ENCODE results near the gene FBXO8. TPM values are rescaled to one million over a fixed set of nuclear protein-coding genes. Genes with fewer than 3 reads are reported as not detected.

Gene FBXO8
- total RNA-seq, 4 donors from 2014 or later = 38.4 to 47.0 (median 42.5) TPM

- no peak for DNase-seq
- WGBS, 2 donors = 11 to 20% methylated on average over 19 to 23 of the region's 23 CpGs
- no peak overlapping the region for H3K4me3 ChIP-seq (replicated peaks in 1 of 3)
- no peaks in the 10 kb centered on the region for H3K36me3 ChIP-seq
- H3K27ac ChIP-seq = peak overlapping the region in 1 of 3 donors; percentile 7
- H3K27me3 ChIP-seq = peaks cover 26% of the 10 kb centered on the region
- TF ChIP-seq, protein P1, sequence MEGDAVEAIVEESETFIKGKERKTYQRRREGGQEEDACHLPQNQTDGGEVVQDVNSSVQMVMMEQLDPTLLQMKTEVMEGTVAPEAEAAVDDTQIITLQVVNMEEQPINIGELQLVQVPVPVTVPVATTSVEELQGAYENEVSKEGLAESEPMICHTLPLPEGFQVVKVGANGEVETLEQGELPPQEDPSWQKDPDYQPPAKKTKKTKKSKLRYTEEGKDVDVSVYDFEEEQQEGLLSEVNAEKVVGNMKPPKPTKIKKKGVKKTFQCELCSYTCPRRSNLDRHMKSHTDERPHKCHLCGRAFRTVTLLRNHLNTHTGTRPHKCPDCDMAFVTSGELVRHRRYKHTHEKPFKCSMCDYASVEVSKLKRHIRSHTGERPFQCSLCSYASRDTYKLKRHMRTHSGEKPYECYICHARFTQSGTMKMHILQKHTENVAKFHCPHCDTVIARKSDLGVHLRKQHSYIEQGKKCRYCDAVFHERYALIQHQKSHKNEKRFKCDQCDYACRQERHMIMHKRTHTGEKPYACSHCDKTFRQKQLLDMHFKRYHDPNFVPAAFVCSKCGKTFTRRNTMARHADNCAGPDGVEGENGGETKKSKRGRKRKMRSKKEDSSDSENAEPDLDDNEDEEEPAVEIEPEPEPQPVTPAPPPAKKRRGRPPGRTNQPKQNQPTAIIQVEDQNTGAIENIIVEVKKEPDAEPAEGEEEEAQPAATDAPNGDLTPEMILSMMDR (IDR thresholded peaks at IDR 0.05) = no peak
- TF ChIP-seq POLR2A (IDR thresholded peaks at IDR 0.05) = no peak
- H3K9me3 ChIP-seq = no peaks in the 10 kb centered on the region
- H3K4me1 ChIP-seq = peaks cover 0 to 15% of the 10 kb centered on the region in 2 donors
- intact Hi-C loops (cut with DNase I) = no loop called here
Observed at GRCh38 chr4:174211622-174212044, 71.8 kb downstream of the FBXO8 start.

DNA sequence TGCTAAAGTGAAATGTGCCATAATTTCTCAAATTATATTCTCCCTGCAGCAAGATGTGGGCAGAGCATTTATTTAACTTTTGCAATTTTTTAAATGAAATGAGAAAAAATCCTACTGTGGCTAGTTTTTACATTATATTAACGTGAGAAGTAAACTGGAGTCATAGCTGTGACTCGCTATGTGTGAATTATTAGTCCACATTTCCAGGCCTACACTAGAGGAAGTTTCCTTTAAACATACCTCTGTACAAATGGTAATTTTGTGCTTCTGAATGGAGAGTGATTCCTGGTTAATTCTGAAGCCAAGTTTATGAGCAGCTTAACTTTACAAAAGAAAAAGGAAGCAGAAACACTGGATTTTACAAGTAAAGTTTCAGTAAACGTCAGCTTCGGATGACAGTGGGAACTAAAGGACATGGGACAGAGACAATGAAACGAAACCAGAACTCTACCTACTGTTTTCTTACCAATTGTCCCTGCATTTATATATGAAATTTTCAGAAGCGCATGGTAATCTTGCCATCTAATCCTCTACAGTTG, 72.4 kb downstream of the FBXO8 start:
- no peak overlapping the region for H3K27ac ChIP-seq
- H3K36me3 ChIP-seq = no peaks in the 10 kb centered on the region
- H3K9me3 ChIP-seq = no peaks in the 10 kb centered on the region
- no peak overlapping the region for H3K4me3 ChIP-seq (replicated peaks in 1 of 3)
- WGBS, 2 donors = 64 to 65% methylated on average over 6 of the region's 6 CpGs
- peaks cover 21% of the 10 kb centered on the region for H3K27me3 ChIP-seq
- intact Hi-C loops (cut with DNase I) = no loop called here
- H3K4me1 ChIP-seq = peaks cover 0 to 15% of the 10 kb centered on the region in 2 donors
- no peak for TF ChIP-seq POLR2A (IDR thresholded peaks at IDR 0.05)
- no peak for DNase-seq

GRCh38 chr4:174210354-174210753, 73.1 kb downstream of the FBXO8 start:
- no peak overlapping the region for H3K27ac ChIP-seq
- no peak for DNase-seq
- TF ChIP-seq, protein P1 (IDR thresholded peaks at IDR 0.05) = no peak
- no peak for TF ChIP-seq POLR2A (IDR thresholded peaks at IDR 0.05)
- no peaks in the 10 kb centered on the region for H3K36me3 ChIP-seq
- intact Hi-C loops (cut with DNase I) = no loop called here
- H3K27me3 ChIP-seq = peaks cover 15% of the 10 kb centered on the region
- 58 to 63% methylated on average over 2 of the region's 2 CpGs for WGBS, 2 donors
- H3K4me3 ChIP-seq (replicated peaks in 1 of 3) = no peak overlapping the region
- H3K4me1 ChIP-seq = peaks cover 0 to 15% of the 10 kb centered on the region in 2 donors
- H3K9me3 ChIP-seq = no peaks in the 10 kb centered on the region

DNA sequence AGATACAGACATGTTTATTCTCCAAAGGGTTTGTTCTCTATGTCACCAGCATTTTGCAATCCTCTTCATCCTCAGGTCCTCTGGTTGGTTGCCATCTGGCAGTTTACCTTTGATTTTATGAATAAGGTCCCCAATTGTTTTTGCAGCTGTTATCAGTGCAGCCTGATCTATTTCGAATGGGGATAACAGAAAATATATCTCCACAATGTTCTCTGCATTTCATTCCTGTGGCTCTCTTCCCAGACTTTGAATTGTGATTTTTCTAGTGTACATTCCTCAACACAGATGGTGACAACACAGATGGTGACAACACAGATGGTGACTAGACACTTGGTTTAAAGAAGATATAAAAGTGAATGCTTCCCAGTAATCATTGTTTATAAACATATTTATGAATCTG, 74.1 kb downstream of the FBXO8 start:
- peaks cover 10% of the 10 kb centered on the region for H3K27me3 ChIP-seq
- no peak overlapping the region for H3K27ac ChIP-seq
- H3K36me3 ChIP-seq = no peaks in the 10 kb centered on the region
- WGBS, 2 donors = 24 to 49% methylated on average over 1 of the region's 1 CpG
- no peak for DNase-seq
- no peaks in the 10 kb centered on the region for H3K9me3 ChIP-seq
- H3K4me1 ChIP-seq = peaks cover 0 to 8% of the 10 kb centered on the region in 2 donors
- TF ChIP-seq, protein P1 (IDR thresholded peaks at IDR 0.05) = no peak
- no peak for TF ChIP-seq POLR2A (IDR thresholded peaks at IDR 0.05)
- H3K4me3 ChIP-seq (replicated peaks in 1 of 3) = no peak overlapping the region
- intact Hi-C loops (cut with DNase I) = no loop called here

DNA sequence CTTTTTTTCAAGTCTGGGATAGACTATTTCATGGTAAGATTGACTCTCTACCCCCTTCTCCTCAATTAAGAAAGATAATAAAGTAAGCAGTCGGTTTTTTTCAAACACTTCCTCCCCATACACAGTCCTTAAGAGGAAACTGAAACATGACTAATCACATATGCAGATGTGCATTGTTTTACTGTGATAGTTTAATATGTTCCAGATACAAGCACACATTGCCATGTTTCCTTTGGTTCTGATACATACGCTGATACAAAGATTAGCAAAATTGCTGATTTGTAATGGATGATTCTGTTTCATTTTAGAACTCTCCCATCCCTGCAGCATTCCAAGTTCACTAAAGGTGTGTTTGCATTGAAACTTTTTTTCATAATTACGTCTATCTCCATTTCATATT, 76.1 kb downstream of the FBXO8 start:
- intact Hi-C loops (cut with DNase I) = no loop called here
- Histone ChIP-seq H3K9me3 (no peaks in the 10 kb centered on the region), H3K27me3 (peaks cover 5% of the 10 kb centered on the region), H3K4me3 (replicated peaks in 1 of 3) (no peak overlapping the region), H3K4me1 (no peaks in the 10 kb centered on the region), H3K27ac (no peak overlapping the region), H3K36me3 (no peaks in the 10 kb centered on the region)
- no peak for DNase-seq
- no peak for TF ChIP-seq POLR2A (IDR thresholded peaks at IDR 0.05)
- TF ChIP-seq, protein P1 (IDR thresholded peaks at IDR 0.05) = no peak
- 73% methylated on average over 3 of the region's 3 CpGs for WGBS, 2 donors
